GM15510 (cell line): ENCODE data around the gene ZNF618.

Source experiments
- POLR2A ChIP-seq: IDR thresholded peaks from 3 replicates; pipeline ENCODE4 v1.6.1; 2011; ENCODE audit warnings: borderline replicate concordance; ENCODE audit not compliant: insufficient read length; ENCODE audit errors: extremely low read depth

Gene ZNF618

GRCh38 chr9:114012126-114012525, 136.0 kb downstream of the ZNF618 start:
- TF ChIP-seq POLR2A, result no peak

- no peak for TF ChIP-seq POLR2A
Observed at GRCh38 chr9:114014044-114014443, 137.9 kb downstream of the ZNF618 start.

GRCh38 chr9:114015607-114016006, 139.5 kb downstream of the ZNF618 start:
- TF ChIP-seq POLR2A, result no peak

GRCh38 chr9:114016101-114016500, 140.0 kb downstream of the ZNF618 start:
- no peak for TF ChIP-seq POLR2A

- TF ChIP-seq POLR2A, result no peak
Observed at GRCh38 chr9:114016629-114017423, 140.7 kb downstream of the ZNF618 start.

- TF ChIP-seq POLR2A, result no peak
Observed at GRCh38 chr9:114017741-114018715, 141.9 kb downstream of the ZNF618 start.

GRCh38 chr9:114021578-114021977, 145.5 kb downstream of the ZNF618 start:
- no peak for TF ChIP-seq POLR2A

GRCh38 chr9:114023961-114024360, 147.9 kb downstream of the ZNF618 start:
- TF ChIP-seq POLR2A, result no peak

- TF ChIP-seq POLR2A, result no peak
Observed at GRCh38 chr9:114025196-114025753, 149.2 kb downstream of the ZNF618 start.

GRCh38 chr9:114025760-114026159, 149.7 kb downstream of the ZNF618 start:
- no peak for TF ChIP-seq POLR2A

GRCh38 chr9:114026335-114026734, 150.2 kb downstream of the ZNF618 start:
- TF ChIP-seq POLR2A, result no peak

- no peak for TF ChIP-seq POLR2A
Observed at GRCh38 chr9:114027159-114027862, 151.2 kb downstream of the ZNF618 start.

GRCh38 chr9:114027863-114028465, 151.9 kb downstream of the ZNF618 start:
- TF ChIP-seq POLR2A, result no peak

GRCh38 chr9:114028646-114029045, 152.5 kb downstream of the ZNF618 start:
- no peak for TF ChIP-seq POLR2A

- no peak for TF ChIP-seq POLR2A
Observed at GRCh38 chr9:114029311-114030170, 153.4 kb downstream of the ZNF618 start.
